ENCODE measurements around the gene SLX1A. TPM values are rescaled to one million over a fixed set of nuclear protein-coding genes. Genes with fewer than 3 reads are reported as not detected.
A peak's percentile ranks its signal among the peaks of the same experiment; 100 is the strongest.
"Not testable (repeated sequence)": the region's sequence is repeated elsewhere in the genome, so short reads cannot be mapped to it uniquely, and the experiment has no call there.

Gene SLX1A
- total RNA-seq (ENCODE audit: insufficient read depth, low replicate concordance), result 10.8 TPM

DNA sequence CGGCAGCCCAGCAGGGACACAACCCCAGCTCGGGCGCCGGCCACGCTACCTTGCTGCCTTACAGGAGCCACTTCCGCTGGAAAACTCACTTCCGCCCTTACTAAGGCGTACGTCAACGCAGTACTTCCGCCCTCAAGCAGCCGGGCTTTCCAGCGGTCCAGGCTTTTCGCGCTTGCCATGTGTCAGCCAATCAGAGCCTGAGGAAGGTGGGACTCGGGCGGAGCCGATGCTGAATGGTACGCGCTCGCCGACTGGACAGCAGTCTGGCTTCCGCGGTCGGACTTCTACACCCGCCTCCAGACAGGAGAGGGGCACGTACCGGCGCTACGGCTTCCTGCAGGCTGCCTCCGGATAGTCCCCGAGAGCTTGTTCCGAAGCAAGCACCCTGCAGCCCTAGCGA, at the start of gene SLX1A, which contains the start of gene BOLA2B:
TSS of gene SLX1A (plus strand) at position 261 of the 400 bp plus-strand sequence. CDS start 210 bp downstream, outside the sequence.
TSS of gene BOLA2B (minus strand) at position 52 of the 400 bp plus-strand sequence. CDS start 71 bp downstream, outside the sequence.
- not testable (repeated sequence) for DNase-seq (ENCODE audit: low spot score)

DNA sequence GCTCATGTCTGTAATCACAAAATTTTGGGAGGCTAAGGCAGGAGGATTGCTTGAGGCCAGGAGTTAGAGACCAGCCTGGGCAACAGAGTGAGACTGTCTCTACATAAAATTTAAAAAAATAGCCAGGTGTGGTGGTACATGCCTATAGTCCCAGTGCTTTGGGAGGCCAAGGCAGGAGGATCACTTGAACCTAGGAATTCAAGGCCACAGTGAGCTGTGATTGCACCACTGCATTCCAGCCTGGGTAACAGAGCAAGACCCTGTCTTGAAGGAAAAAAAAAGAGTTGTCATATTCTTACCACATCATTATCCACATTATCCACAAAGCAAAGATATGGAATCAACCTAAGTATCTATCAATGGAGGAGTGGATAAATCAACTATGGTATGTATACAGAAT, 49.7 kb upstream of the SLX1A start:
- no peak for DNase-seq (ENCODE audit: low spot score)

DNA sequence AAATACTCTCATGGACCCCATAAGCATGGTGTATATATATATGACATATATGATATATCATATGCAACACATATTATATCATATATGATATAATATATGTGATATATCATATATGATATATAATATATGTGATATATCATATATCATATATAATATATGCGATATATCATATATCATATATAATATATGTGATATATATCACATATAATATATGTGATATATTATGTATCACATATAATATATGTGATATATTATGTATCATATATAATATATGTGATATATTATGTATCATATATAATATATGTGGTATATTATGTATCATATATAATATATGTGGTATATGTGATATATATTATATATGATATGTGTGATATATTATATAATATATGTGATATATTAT, 48.8 kb upstream of the SLX1A start:
- DNase-seq (ENCODE audit: low spot score), result no peak

DNA sequence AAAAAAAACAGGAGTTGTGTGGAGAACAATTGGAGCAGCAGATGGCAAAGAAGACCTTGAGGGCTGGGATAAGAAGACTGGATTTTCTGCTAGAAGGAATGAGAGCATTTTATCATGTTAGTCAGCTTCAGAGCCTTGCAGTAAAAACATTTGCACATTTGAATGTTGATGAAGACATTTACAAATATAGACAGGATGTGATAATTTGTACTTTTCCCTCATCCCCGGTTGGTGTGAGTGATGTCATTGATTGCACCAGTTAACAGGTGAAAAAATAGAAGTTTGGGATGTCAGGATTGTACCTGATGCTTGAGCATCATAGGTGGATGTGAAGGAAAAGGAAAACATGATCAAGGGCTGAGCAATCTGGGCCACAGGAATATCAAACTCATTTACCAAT, 48.0 kb upstream of the SLX1A start:
- no peak for DNase-seq (ENCODE audit: low spot score)

DNA sequence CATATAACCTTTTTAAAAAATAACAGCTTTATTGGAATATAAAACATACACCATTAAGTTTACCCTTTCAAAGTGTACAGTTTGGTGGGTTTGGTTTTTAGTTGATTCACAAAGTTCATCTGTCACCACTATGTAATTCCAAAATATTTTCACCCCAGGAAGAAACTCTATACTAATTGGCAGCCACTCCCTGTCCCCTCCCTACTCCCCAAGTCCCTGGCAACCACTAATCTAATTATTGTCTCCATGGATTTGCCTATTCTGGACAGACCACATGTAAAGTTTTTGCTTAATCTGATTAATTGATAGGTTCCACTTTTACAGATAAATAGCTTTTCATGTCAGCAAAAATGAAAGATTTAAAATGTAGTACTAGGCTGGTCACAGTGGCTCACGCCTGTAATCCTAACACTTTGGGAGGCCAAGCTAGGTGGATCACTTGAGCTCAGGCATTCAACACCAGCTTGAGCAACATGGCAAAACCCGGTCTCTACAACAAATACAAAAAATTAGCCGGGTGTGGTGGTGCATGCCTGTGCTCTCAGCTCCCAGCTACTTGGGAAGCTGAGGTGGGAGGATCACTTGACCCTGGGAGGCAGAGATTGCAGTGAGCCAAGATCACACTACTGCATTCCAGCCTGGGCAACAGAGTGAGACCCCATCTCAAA, 45.7 kb upstream of the SLX1A start:
- DNase-seq (ENCODE audit: low spot score), result no peak

DNA sequence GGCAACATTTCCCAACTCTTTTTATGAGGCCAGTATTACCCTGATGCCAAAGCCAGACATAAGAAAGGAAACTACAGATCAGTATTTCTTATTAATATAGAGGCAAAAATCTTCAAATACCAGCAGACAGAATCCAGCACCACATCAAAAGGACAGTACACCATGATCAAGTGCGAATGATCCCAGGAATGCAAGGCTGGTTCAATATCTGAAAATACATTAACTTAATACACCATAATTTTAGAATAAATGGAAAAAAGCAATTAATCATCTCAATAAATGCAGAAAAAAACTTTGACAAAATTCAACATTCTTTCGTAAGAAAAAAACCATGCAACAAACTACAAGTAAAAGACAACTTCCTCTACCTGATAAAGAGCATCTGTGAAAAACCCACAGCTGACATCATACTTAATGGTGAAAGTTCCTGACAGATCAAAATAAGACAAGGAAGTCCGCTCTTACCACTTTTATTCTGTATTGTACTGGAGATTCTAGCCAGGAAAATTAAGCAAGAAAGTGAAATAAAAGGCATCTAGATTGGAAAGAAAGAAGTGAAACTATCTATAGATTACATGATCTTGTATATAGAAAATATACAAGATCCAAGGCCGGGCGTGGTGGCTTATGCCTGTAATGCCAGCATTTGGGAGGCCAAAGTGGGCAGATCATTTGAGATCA, 44.3 kb upstream of the SLX1A start:
- DNase-seq (ENCODE audit: low spot score), result no peak

DNA sequence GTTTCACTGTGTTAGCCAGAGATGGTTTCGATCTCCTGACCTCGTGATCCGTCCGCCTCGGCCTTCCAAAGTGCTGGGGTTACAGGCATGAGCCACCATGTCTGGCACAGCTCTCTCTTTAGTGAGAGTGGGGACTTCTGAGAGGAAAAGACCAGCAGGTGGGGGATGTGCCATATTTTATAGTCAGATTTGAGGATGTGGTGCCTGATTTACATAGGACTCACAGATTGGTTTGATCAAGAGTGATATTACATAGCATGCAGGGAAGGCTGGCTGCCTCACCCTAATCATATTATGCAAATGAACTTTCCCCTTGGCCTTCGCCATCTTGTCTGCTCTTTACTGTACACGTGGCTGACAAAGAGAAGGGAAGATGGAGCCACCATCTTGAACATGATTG, 42.6 kb upstream of the SLX1A start:
- DNase-seq (ENCODE audit: low spot score), result no peak

DNA sequence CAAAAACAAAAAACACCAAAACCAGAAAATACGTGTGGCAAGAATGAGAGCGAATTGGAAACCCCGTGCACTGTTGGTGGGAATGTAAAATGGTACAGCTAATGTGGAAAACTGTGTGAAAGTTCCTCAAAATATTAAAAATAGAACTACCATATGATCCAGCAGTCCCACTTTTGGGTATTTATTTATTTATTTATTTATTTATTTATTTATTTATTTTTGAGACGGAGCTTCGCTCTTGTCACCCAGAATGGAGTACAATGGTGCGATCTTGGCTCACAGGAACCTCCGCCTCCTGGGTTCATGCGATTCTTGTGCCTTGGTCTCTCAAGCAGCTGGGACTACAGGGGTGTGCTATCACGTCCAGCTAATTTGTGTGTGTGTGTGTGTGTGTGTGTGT, 41.2 kb upstream of the SLX1A start:
- no peak for DNase-seq (ENCODE audit: low spot score)

DNA sequence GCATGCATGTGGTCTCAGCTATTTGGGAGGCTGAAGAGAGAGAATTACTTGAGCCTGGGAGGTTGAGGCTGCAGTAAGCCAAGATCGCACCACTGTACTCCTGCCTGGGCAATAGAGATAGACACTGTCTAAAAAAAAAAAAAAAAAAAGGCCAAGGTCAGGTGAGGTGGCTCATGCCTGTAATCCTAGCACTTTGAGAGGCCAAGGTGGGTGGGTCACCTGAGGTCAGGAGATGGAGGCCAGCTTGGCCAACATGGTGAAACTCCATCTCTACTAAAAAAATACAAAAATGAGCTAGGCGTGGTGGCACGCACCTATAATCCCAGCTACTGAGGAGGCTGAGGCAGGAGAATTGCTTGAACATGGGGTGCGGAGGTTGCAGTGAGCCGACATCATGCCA, 38.5 kb upstream of the SLX1A start:
- no peak for DNase-seq (ENCODE audit: low spot score)

DNA sequence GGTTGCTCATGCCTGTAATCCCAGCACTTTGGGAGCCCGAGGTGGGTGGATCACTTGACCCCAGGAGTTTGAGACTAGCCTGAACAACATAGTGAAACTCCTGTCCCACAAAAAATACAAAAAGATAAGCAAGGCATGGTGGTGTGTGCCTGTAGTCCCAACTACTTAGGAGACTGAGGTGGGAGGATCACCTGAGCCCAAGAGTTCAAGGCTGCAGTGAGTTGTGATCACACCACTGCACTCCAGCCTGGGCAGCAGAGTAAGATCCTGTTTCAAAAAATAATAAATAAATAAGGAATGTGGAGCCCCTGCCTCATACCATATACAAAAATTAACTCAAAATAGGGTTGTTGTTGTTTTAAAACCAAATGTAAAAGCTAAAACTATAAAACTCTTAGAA, 36.5 kb upstream of the SLX1A start:
- no peak for DNase-seq (ENCODE audit: low spot score)

DNA sequence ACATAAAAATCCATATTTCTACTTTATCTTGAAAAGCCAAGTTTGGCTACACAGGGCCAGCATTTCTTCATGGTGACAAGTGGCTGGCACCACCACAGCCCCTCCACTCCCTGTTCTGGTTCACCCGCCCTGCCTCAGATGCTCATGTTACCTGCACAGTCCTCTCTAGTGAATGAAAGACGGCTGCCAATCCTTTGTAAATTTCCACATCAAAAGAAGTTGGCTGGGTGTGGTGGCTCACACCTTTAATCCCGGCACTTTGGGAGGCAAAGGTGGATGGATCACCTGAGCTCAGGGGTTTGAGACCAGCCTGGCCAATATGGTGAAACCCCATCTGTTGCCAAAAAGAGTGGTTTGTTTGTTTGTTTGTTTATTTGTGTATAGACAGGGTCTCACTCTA, 30.1 kb upstream of the SLX1A start:
- DNase-seq (ENCODE audit: low spot score), result no peak

DNA sequence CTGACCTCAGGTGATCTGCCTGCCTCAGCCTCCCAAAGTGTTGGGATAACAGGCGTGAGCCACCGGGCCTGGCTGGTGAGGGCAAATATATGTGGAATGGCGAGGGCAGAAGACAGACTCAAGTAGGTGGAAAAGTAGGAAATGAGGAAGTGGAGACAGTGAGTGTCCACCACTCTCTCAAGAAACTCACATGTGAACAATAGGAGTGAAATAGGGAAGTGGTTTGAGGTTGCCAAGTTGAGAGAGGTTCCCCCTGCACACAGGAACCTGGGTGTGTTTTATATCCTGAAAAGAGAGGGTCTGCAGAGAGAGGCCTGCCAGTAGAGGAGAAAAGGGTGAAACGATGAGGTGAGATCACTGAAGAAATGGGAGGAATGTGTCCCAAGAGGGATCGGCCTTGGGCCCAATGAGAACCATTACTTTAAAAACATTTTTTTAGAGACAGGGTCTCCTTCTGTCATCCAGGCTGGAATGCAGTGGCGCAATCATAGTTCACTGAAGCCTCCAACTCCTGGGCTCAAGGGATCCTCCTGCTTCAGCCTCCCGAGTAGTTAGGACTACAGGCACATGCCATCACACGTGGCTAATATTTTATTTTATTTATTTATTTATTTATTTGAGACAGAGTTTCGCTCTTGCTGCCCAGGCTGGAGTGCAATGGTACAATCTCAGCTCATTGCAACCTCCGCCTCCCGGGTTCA, 27.3 kb upstream of the SLX1A start:
- peak; percentile 19 for DNase-seq (ENCODE audit: low spot score)

DNA sequence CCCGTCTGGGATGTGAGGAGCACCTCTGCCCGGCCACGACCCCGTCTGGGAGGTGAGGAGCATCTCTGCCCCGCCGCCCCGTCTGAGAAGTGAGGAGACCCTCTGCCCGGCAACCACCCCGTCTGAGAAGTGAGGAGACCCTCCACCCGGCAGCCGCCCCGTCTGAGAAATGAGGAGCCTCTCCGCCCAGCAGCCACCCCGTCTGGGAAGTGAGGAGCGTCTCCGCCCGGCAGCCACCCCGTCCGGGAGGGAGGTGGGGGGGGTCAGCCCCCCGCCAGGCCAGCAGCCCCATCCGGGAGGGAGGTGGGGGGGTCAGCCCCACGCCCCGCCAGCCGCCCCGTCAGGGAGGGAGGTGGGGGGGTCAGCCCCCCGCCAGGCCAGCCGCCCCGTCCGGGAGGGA, 24.9 kb upstream of the SLX1A start:
- DNase-seq (ENCODE audit: low spot score), result not testable (repeated sequence)

DNA sequence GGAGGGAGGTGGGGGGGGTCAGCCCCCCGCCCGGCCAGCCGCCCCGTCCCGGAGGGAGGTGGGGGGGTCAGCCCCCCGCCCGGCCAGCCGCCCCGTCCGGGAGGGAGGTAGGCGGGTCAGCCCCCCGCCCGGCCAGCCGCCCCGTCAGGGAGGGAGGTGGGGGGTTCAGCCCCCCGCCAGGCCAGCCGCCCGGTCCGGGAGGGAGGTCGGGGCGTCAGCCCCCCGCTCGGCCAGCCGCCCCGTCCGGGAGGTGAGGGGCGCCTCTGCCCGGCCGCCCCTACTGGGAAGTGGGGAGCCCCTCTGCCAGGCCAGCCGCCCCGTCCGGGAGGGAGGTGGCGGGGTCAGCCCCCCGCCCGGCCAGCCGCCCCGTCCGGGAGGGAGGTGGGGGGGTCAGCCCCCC, 24.3 kb upstream of the SLX1A start:
- not testable (repeated sequence) for DNase-seq (ENCODE audit: low spot score)

DNA sequence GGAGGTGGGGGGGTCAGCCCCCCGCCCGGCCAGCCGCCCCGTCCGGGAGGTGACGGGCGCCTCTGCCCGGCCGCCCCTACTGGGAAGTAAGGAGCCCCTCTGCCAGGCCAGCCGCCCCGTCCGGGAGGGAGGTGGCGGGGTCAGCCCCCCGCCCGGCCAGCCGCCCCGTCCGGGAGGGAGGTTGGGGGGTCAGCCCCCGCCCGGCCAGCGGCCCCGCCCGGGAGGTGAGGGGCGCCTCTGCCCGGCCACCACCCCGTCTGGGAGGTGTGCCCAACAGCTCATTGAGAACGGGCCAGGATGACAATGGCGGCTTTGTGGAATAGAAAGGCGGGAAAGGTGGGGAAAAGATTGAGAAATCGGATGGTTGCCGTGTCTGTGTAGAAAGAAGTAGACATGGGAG, 23.5 kb upstream of the SLX1A start:
- not testable (repeated sequence) for DNase-seq (ENCODE audit: low spot score)

DNA sequence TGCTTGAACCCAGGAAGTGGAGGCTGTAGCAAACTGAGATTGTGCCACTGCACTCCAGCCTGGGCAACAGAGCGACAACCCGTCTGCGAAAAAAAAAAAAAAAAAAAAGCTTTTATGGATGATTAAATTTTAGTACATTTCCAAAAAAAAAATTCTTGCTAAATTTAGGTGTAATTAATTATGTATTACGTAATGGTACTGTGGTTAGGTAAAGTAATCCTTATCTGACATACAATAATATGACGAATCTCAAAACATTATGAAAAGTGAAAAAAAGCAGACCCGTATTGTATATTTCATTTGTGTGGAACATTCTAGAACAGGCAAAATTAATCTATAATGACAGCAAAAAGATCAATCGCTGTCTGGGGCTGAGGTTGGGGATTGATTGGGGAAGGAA, 20.6 kb upstream of the SLX1A start:
- no peak for DNase-seq (ENCODE audit: low spot score)

DNA sequence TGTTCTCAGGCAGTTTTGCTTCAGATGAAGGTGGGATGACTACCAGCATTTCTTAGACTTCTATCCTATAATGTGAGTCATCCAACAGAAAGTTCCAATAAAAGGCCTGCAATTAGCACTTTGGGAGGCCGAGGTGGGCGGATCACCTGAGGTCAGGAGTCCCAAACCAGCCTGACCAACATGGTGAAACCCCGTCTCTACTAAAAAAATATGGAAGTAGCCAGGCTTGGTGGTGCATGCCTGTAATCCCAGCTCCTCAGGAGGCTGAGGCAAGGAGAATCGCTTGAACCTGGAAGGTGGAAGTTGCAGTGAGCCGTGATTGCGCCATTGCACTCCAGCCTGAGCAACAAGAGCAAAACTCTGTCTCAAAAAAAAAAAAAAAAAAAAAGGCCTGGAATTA, 16.8 kb upstream of the SLX1A start:
- DNase-seq (ENCODE audit: low spot score), result not testable (repeated sequence)

DNA sequence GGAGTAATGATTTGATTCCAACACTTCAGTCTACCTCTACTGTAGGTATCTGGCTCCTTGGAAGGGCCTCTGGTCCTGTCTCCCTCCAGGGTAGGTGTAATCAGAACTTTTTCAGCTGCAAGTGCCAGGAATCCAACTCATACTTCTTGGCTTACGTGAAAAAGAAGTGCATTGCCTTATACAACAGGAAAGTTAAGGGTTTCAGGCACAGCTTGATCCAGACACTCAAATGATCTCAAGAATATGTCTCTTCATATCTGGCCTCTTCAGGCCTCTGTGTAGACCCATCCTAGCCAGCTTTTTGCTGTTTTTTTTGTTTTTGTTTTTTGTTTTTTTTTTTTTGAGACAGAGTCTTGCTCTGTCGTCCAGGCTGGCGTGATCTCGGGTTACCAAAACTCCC, 14.5 kb upstream of the SLX1A start:
- no peak for DNase-seq (ENCODE audit: low spot score)

DNA sequence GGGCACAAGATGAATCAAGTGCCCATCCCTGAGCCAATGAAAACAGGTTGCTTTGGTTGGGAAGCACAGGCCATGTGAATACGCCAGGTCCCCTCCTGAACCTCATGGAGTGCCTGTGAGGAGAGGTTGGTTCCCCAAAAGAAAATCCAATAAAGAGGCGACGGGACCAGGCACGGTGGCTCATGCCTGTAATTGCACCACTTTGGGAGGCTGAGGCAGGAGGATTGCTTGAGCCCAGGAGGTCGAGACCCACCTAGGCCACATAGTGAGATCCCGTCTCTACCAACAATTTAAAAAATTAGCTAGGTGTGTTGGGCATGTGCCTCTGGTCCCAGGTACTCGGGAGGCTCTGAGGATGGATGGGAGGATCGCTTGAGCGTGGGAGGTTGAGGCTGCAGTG, 13.7 kb upstream of the SLX1A start:
- DNase-seq (ENCODE audit: low spot score), result no peak

DNA sequence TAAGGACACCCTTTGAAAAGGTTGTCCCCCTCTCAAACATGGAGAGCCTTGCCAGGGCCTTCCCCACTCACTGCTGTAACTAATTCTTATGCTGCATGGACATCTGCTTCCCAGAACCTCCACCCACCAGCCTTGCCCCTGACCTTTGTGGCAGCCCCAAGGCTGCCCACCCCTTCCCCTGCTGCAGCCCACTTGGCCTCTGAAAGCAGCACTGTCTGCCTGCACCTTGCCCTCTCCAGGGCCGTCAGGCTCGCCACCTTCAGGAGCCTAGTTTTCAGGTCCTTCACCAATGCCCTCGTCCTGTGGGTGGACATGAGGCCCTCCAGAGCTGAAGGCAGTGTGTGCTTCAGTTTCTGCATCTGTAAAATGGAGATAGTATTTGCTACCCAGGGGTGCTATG, 12.9 kb upstream of the SLX1A start:
- DNase-seq (ENCODE audit: low spot score), result no peak

DNA sequence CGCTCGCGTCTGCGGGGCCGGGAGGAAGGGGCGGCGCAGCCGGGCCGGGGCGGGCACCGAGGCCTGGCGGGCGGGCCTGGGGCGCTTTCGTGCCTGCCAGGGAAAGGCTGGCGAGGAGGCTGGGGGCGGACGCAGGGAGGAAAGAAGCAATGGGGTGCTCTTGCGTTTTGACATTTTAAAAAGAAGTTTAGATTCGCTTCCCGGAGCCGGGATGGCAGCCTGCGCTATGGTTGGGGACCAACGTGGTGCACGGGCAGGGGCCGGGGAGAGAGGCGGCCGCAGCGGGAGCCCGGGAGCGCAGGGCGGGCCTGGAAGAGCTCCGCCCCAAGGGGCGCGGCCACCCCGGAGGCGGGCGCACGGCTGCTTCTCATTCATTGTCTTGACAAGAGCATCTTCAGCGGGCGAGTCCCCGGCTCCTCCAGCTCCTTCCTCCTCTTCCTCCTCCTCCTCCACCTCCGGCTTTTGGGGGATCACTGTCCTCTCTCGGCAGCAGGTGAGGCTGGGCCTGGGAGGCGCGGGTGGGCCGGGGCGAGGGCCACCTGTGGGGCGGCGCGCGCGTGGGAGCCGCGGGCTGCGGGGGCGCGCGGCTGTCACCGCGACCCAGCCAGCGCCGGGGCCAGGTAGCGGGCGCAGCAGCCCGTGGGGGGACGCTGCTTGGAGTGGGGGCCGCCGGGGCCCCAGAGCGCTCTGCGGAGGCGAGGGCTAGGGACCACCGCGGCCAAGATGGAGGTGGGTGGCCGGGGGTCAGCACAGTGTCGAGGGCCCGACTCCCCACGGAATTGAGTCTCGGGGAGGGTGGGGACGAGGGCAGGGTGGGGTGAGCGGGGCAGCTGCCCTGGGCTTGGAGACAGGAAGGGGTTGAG, 10.2 kb upstream of the SLX1A start, which contains the start of gene CORO1A:
TSS of gene CORO1A (plus strand) at position 370 of the 863 bp plus-strand sequence. CDS start 1,608 bp downstream, outside the sequence.
- DNase-seq (ENCODE audit: low spot score), result peak; percentile 90
